A549 (cell line): ENCODE measurements around the gene C1QTNF1. TPM values are rescaled to one million over a fixed set of nuclear protein-coding genes. Genes with fewer than 3 reads are reported as not detected.
A peak's percentile ranks its signal among the peaks of the same experiment; 100 is the strongest.

Source experiments
- ATAC-seq, 2 experiments: fragments of 200-7000 bp in 1 of 2; fragments of >200 bp in 1 of 2; cut with Nextera tagmentation in 1 of 2; cut with Tn5 transposase in 1 of 2; 3 replicates each; pipeline versions ENCODE4 v1.8.0 to v1.9.1; 2018 to 2020; ENCODE audit warnings: mild to moderate bottlenecking in 1 of 2, moderate library complexity in 1 of 2
- CTCF ChIA-PET: fragments of 300-600 bp; sonication (Branson Sonifier 250); formaldehyde crosslinking; extraction: SDS; loops from one replicate; lab custom pipeline; 2021; ENCODE audit warnings: antibody characterized with exemption, inconsistent platforms; lab: Yijun Ruan, JAX
- POLR2A ChIA-PET: fragments of 350-600 bp; formaldehyde crosslinking; extraction: SDS; loops from one replicate; lab custom pipeline; 2021; ENCODE audit warnings: antibody characterized with exemption, inconsistent platforms; lab: Yijun Ruan, JAX
- DNase-seq, 2 experiments: peaks; one replicate each; pipeline versions ENCODE4 v3.0.0 to v3.0.0-alpha.2; 2011 to 2016; ENCODE audit warnings: low read depth in 1 of 2, low spot score in 1 of 2
- FAIRE-seq: peaks from 2 replicates; lab custom pipeline; 2011; peaks lifted over from hg19 to GRCh38; lab: Jason Lieb, UNC
- H3K27ac ChIP-seq, 2 experiments: fragments of >200 bp; sonication (Bioruptor Twin); formaldehyde crosslinking; 3 replicates each; pipeline ENCODE4 v1.5.1; 2016 to 2017
- H3K4me1 ChIP-seq: fragments of >200 bp; sonication (Bioruptor Twin); formaldehyde crosslinking; 3 replicates; pipeline ENCODE4 v1.6.1; 2016
- H3K4me2 ChIP-seq: fragments of >200 bp; sonication (Bioruptor Twin); formaldehyde crosslinking; 3 replicates; pipeline ENCODE4 v1.6.1; 2016
- H3K4me3 ChIP-seq: fragments of >200 bp; sonication (Bioruptor Twin); formaldehyde crosslinking; 3 replicates; pipeline ENCODE4 v1.5.1; 2016
- H3K9me3 ChIP-seq: fragments of >200 bp; sonication (Bioruptor Twin); formaldehyde crosslinking; 3 replicates; pipeline ENCODE4 v1.6.1; 2016
- CHD2 ChIP-seq: fragments of 150-350 bp; IDR thresholded peaks from 2 replicates; pipeline ENCODE4 v1.6.1; 2014; ENCODE audit warnings: low read length; ENCODE audit not compliant: partially characterized antibody
- CHD4 ChIP-seq: fragments of 200-600 bp; sonication (generic); IDR thresholded peaks from 2 replicates; pipeline ENCODE4 v1.6.1; 2016; ENCODE audit warnings: antibody characterized with exemption, mild to moderate bottlenecking, borderline replicate concordance
- EHMT2 ChIP-seq: fragments of 200-600 bp; sonication (generic); IDR thresholded peaks from 2 replicates; pipeline ENCODE4 v1.6.1; 2016; ENCODE audit warnings: antibody characterized with exemption, low read depth, mild to moderate bottlenecking, moderate library complexity
- HOXA7 ChIP-seq: fragments of 250-450 bp; sonication (Bioruptor Pico); IDR thresholded peaks from 2 replicates; pipeline ENCODE4 v1.5.0; 2020; ENCODE audit warnings: mild to moderate bottlenecking, moderate library complexity
- JUN ChIP-seq, 2 experiments: fragments of >200 bp; sonication (Bioruptor Twin); formaldehyde crosslinking; IDR thresholded peaks; 2 replicates in 1 of 2; 3 replicates in 1 of 2; pipeline ENCODE4 v1.6.1; 2016 to 2017
- MAFK ChIP-seq: fragments of 450-650 bp; IDR thresholded peaks from 2 replicates; pipeline ENCODE4 v1.6.1; 2014; ENCODE audit not compliant: partially characterized antibody
- NFE2L2 ChIP-seq: fragments of 150-350 bp; conservative IDR thresholded peaks from 2 replicates; pipeline ENCODE4 v1.6.1; 2014; ENCODE audit warnings: low read length
- NPAS2 ChIP-seq: fragments of 250-450 bp; sonication (Bioruptor Pico); IDR thresholded peaks from 2 replicates; pipeline ENCODE4 v1.8.0; 2022; ENCODE audit warnings: mild to moderate bottlenecking, moderate library complexity, borderline replicate concordance
- RNF2 ChIP-seq: fragments of 200-600 bp; sonication (generic); IDR thresholded peaks from 2 replicates; pipeline ENCODE4 v1.6.1; 2016; ENCODE audit warnings: low read depth, mild to moderate bottlenecking, antibody characterized with exemption, moderate library complexity, borderline replicate concordance
- SMC3 ChIP-seq: fragments of >200 bp; sonication (Bioruptor Twin); formaldehyde crosslinking; IDR thresholded peaks from 3 replicates; pipeline ENCODE4 v1.6.1; 2018; ENCODE audit warnings: inconsistent platforms
- ZFP36 ChIP-seq: fragments of 450-650 bp; IDR thresholded peaks from 2 replicates; pipeline ENCODE4 v1.6.1; 2014; ENCODE audit warnings: borderline replicate concordance; ENCODE audit not compliant: partially characterized antibody
- WGBS: methylation state at CpG from one replicate; pipeline ENCODE4 v1.1.6; 2017; ENCODE audit errors: missing lambda C conversion rate; 5-methylcytosine and 5-hydroxymethylcytosine counted together
- polyA plus RNA-seq, 4 experiments: library from polyadenylated mRNA; depleted of rRNA in 3 of 4; stranded (reverse); fragments of >200 nt; fragmentation: RNase III in 1 of 4; extraction: RNeasy Plus Mini Kit Qiagen cat#74134 plus additional on column Dnase treatment in 1 of 4; gene quantifications; 2 replicates in 3 of 4; 3 replicates in 1 of 4; pipeline ENCODE4 v1.2.3, GENCODE V29; 2011 to 2017
- TF ChIP-seq, protein P1 (sequence below): fragments of 250-450 bp; sonication (Bioruptor Pico); IDR thresholded peaks from 2 replicates; pipeline ENCODE4 v1.5.0; 2021; ENCODE audit warnings: mild to moderate bottlenecking, moderate library complexity, borderline replicate concordance
- TF ChIP-seq, protein P2 (sequence below): IDR thresholded peaks from 2 replicates; pipeline ENCODE4 v1.6.1; 2012
- TF ChIP-seq, protein P3 (sequence below): fragments of >200 bp; sonication (Bioruptor Twin); formaldehyde crosslinking; IDR thresholded peaks from 3 replicates; pipeline ENCODE4 v1.6.1; 2016
- TF ChIP-seq, protein P4 (sequence below): fragments of 250-450 bp; sonication (Bioruptor Pico); IDR thresholded peaks from 2 replicates; pipeline ENCODE4 v1.5.0; 2020; ENCODE audit warnings: low read depth, mild to moderate bottlenecking, moderate library complexity
- TF ChIP-seq, protein P5 (sequence below): fragments of >200 bp; sonication (Bioruptor Twin); formaldehyde crosslinking; IDR thresholded peaks from 2 replicates; pipeline ENCODE4 v1.6.1; 2016

The C1QTNF1 gene
- polyA plus RNA-seq, 2 of the 4 experiments (the other 2 are of a cell fraction), result 10.2 to 26.1 TPM

DNA sequence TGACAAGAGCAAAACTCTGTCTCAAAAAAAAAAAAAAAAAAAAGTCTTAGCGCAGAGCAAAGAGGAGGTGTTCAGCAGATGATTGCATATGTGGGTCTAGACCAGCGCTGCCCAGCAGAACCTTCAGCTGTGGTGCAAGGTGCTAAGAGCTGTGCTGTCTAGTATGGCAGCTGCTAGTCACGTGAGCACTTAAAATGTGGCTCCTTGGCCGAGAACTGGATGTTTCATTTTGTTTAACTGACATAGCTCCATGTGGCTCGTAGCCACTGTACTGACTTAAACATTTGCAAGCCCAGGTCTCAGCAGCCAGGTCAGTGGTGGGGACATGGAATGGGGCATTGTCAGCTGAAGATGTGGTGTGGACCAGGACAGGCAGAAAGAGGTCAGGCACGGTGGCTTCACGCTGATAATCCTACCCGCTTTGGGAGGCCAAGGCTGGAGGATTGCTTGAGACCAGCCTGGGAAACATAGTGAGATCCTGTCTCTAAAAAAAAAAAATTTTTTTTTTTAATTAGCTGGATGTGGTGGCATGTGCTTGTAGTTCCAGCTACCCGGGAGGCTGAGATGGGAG is 9.2 kb downstream of the C1QTNF1 start:
- Histone ChIP-seq H3K27ac (peak overlapping the region in 1 of 2 experiments; percentile 89; a peak in 2 of 6 replicates), H3K4me1 (peaks cover 33% of the 10 kb centered on the region), H3K4me3 (no peak overlapping the region), H3K9me3 (no peaks in the 10 kb centered on the region), H3K4me2 (no peak overlapping the region)
- TF ChIP-seq, protein P1, sequence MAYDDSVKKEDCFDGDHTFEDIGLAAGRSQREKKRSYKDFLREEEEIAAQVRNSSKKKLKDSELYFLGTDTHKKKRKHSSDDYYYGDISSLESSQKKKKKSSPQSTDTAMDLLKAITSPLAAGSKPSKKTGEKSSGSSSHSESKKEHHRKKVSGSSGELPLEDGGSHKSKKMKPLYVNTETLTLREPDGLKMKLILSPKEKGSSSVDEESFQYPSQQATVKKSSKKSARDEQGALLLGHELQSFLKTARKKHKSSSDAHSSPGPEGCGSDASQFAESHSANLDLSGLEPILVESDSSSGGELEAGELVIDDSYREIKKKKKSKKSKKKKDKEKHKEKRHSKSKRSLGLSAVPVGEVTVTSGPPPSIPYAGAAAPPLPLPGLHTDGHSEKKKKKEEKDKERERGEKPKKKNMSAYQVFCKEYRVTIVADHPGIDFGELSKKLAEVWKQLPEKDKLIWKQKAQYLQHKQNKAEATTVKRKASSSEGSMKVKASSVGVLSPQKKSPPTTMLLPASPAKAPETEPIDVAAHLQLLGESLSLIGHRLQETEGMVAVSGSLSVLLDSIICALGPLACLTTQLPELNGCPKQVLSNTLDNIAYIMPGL, result no peak
- TF ChIP-seq ZFP36, result no peak
- no peak for TF ChIP-seq NFE2L2
- no peak for TF ChIP-seq CHD4
- TF ChIP-seq EHMT2, result no peak
- TF ChIP-seq, protein P2, sequence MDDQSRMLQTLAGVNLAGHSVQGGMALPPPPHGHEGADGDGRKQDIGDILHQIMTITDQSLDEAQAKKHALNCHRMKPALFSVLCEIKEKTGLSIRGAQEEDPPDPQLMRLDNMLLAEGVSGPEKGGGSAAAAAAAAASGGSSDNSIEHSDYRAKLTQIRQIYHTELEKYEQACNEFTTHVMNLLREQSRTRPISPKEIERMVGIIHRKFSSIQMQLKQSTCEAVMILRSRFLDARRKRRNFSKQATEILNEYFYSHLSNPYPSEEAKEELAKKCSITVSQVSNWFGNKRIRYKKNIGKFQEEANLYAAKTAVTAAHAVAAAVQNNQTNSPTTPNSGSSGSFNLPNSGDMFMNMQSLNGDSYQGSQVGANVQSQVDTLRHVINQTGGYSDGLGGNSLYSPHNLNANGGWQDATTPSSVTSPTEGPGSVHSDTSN, result no peak
- no peak for TF ChIP-seq SMC3
- no peak for TF ChIP-seq RNF2
- TF ChIP-seq, protein P3, sequence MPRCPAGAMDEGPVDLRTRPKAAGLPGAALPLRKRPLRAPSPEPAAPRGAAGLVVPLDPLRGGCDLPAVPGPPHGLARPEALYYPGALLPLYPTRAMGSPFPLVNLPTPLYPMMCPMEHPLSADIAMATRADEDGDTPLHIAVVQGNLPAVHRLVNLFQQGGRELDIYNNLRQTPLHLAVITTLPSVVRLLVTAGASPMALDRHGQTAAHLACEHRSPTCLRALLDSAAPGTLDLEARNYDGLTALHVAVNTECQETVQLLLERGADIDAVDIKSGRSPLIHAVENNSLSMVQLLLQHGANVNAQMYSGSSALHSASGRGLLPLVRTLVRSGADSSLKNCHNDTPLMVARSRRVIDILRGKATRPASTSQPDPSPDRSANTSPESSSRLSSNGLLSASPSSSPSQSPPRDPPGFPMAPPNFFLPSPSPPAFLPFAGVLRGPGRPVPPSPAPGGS, result no peak
- TF ChIP-seq, protein P4, sequence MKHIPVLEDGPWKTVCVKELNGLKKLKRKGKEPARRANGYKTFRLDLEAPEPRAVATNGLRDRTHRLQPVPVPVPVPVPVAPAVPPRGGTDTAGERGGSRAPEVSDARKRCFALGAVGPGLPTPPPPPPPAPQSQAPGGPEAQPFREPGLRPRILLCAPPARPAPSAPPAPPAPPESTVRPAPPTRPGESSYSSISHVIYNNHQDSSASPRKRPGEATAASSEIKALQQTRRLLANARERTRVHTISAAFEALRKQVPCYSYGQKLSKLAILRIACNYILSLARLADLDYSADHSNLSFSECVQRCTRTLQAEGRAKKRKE (CRISPR knock-in tag), result no peak
- WGBS, result 87% methylated on average over 9 of the region's 9 CpGs
- ATAC-seq (no peak), FAIRE-seq (no peak), DNase-seq (no peak)
- ChIA-PET CTCF (interaction anchor here (0.6 to 18.2 kb wide), 11 partner anchors 9 to 994 kb away, joined by 3 to 376 read pairs (median 4); partner anchors contain the start of gene CANT1), POLR2A (no interaction called here)

DNA sequence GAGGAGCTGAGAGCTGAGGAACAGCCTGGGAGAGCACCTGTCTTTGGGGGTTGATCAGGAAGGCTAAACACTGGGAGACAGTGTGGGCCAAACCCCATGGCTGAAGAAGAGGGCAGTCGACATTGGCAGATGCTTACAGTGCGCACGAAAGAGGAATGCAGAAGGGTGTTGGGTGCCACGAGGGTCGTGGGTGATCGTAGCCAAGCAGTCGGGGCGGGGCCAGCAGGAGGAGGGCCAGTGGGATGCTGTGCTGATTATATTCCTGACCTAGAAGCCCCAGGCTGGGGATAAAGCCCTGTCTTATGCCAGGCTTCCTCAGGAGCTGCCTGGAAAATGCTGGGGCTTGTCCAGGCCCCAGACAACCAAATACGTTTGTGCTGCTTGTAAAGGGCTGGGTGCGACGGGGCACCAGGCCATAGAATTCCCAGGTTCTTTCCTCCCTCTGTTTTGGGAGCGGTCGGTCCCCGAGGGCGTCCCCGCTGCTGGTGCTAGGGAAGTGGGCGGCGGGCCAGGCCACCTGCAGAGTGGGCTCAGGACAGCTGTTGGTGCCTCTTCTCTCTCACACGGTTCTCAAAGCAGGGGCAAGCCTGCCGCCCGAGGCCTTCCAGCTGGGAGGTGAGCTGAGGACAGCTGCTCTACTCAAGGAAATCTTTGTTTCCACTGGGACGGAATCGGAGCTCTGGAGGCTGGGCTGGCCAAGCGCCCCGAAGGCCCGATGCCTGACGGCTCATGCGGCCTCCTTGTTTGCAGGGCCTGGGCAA is 10.0 kb downstream of the C1QTNF1 start:
- no peak for TF ChIP-seq CHD2
- TF ChIP-seq HOXA7 (CRISPR knock-in tag), result no peak
- TF ChIP-seq, protein P2, result no peak
- TF ChIP-seq, protein P5, sequence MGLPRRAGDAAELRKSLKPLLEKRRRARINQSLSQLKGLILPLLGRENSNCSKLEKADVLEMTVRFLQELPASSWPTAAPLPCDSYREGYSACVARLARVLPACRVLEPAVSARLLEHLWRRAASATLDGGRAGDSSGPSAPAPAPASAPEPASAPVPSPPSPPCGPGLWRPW, result no peak
- no peak for TF ChIP-seq MAFK
- no peak for TF ChIP-seq NPAS2
- no peak for TF ChIP-seq JUN (IDR thresholded peaks at IDR 0.05)
- H3K4me1 ChIP-seq, result peaks cover 33% of the 10 kb centered on the region
- ChIA-PET POLR2A (interaction anchor here (0.8 kb wide), 1 partner anchor 7 kb away, joined by 8 read pairs; no protein-coding TSS in a partner anchor), CTCF (interaction anchor here (0.9 to 18.2 kb wide), 16 partner anchors 8 to 359 kb away, joined by 3 to 376 read pairs (median 5); partner anchors contain the start of gene CANT1)
- WGBS, result 80% methylated on average over 28 of the region's 28 CpGs
- H3K4me2 ChIP-seq, result no peak overlapping the region
- no peaks in the 10 kb centered on the region for H3K9me3 ChIP-seq
- no peak for ATAC-seq
- DNase-seq, result no peak
- H3K4me3 ChIP-seq, result no peak overlapping the region
- FAIRE-seq, result no peak
- peak overlapping the region in 1 of 2 experiments; percentile 89; a peak in 4 of 6 replicates for H3K27ac ChIP-seq
